ENCODE measurements around the gene NRG2.

- TF ChIP-seq EZH2 (IDR thresholded peaks at IDR 0.05) (no peak), POLR2AphosphoS5 (IDR thresholded peaks at IDR 0.05; ENCODE audit: borderline replicate concordance, low read depth, low read length) (no peak), FOXP2 (optimal IDR thresholded peaks at IDR 0.05; ENCODE audit: control extremely low read depth, extremely low read length, insufficient read depth) (no peak)
These were observed 42.8 kb downstream of the NRG2 start for GRCh38 chr5:140000332-140000731.

All from SK-N-MC (cell line).